ENCODE results near the gene CAMTA1. TPM values are rescaled to one million over a fixed set of nuclear protein-coding genes. Genes with fewer than 3 reads are reported as not detected.

Gene CAMTA1
- total and polyA plus RNA-seq, 12 donors: 123 to 265 (median 142) TPM

DNA sequence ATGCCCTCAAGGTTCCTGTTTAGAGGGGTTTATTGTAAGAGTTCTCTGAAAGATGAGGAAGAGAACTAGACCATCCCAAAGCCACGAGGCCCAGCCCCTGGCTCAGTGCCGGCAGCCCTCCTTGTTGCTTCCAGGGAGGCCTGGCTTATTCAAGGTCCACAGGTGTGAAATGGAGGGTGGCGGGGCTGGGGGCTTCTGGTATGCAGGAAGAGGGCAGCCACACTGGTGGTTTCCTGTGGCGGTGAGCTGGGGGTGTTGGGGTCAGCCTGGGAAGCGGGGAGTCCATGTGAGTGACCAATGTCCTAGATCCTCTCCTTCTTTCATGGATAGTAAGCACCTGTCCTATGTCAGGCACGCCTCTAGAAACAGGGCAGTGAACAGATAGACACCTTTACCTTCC lies 138.2 kb downstream of the CAMTA1 start:
- H3K27ac ChIP-seq: no peak overlapping the region
- H3K4me3 ChIP-seq: no peak overlapping the region
- no peaks in the 10 kb centered on the region for H3K36me3 ChIP-seq
- DNase-seq (no peak), ATAC-seq (no peak)
- TF ChIP-seq, protein P1, sequence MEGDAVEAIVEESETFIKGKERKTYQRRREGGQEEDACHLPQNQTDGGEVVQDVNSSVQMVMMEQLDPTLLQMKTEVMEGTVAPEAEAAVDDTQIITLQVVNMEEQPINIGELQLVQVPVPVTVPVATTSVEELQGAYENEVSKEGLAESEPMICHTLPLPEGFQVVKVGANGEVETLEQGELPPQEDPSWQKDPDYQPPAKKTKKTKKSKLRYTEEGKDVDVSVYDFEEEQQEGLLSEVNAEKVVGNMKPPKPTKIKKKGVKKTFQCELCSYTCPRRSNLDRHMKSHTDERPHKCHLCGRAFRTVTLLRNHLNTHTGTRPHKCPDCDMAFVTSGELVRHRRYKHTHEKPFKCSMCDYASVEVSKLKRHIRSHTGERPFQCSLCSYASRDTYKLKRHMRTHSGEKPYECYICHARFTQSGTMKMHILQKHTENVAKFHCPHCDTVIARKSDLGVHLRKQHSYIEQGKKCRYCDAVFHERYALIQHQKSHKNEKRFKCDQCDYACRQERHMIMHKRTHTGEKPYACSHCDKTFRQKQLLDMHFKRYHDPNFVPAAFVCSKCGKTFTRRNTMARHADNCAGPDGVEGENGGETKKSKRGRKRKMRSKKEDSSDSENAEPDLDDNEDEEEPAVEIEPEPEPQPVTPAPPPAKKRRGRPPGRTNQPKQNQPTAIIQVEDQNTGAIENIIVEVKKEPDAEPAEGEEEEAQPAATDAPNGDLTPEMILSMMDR (IDR thresholded peaks at IDR 0.05): no peak
- peaks cover 0 to 3% (median 0%) of the 10 kb centered on the region in 11 donors for H3K9me3 ChIP-seq
- peaks cover 5 to 38% (median 17%) of the 10 kb centered on the region in 9 donors for H3K4me1 ChIP-seq
- no peaks in the 10 kb centered on the region for H3K27me3 ChIP-seq
- intact Hi-C loops (cut with DNase I): no loop called here
- 90 to 94% methylated on average over 6 of the region's 6 CpGs for WGBS, 2 donors

DNA sequence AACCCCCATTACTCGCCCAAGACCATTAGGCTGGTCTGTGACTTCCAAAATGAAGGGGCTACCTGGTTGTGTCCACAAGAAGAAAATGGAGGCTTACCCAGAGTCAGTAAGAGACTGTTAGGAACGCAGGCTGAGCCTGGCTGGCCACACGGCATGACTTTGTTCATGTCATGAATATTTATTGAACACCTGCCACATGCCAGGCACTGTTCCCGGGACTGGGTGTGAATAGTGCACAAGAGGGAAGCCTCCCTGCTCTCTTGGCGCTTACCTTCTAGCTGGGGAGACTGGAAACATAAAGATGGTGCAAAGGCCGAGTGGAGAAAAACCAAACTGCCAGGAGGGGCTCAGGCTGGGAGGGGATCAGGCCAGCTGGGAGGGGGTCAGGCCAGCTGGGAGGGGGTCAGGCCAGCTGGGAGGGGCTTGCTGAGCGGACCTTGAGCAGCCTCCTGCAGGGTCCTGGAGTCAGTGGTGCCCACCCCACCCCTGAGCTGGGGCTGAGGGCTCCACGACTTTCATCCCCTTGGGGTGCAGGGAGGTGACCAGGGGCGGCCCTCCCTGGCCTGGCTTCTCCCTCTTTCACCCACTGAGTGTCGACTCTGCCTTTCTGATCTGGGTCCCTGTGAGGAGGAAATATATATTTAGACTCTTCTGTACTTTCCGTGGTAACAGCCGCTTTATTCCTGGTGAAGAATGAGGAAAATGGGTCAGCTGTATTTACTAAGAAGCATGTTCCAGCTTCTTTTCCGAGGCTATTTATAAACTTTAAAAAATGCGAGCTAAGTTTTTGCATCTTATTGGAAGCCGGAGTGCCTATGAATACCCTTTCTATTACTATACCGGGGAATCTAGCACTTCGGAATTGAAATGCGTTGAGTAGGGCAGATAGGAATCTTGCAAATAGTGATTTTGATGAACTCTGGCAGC lies 139.0 kb downstream of the CAMTA1 start:
- DNase-seq (no peak), ATAC-seq (peak in 4 of 8 donors; percentile 16 to 52 (median 30))
- intact Hi-C loops (cut with DNase I): no loop called here
- Histone ChIP-seq H3K9me3 (peaks cover 0 to 3% (median 0%) of the 10 kb centered on the region in 11 donors), H3K4me3 (no peak overlapping the region), H3K27me3 (no peaks in the 10 kb centered on the region), H3K27ac (peak overlapping the region in 1 of 10 donors; percentile 31), H3K36me3 (no peaks in the 10 kb centered on the region), H3K4me1 (peaks cover 5 to 38% (median 17%) of the 10 kb centered on the region in 9 donors)
- TF ChIP-seq, protein P1 (IDR thresholded peaks at IDR 0.05): no peak
- WGBS, 2 donors: 50 to 53% methylated on average over 18 of the region's 18 CpGs

GRCh38 chr1:6924891-6925290 lies 139.6 kb downstream of the CAMTA1 start:
- peaks cover 0 to 3% (median 0%) of the 10 kb centered on the region in 11 donors for H3K9me3 ChIP-seq
- peak overlapping the region in 1 of 10 donors; percentile 31 for H3K27ac ChIP-seq
- ATAC-seq (peak in 4 of 8 donors; percentile 7 to 36 (median 30)), DNase-seq (no peak)
- H3K4me3 ChIP-seq: no peak overlapping the region
- 57 to 61% methylated on average over 4 of the region's 4 CpGs for WGBS, 2 donors
- intact Hi-C loops (cut with DNase I): no loop called here
- TF ChIP-seq, protein P1 (IDR thresholded peaks at IDR 0.05): no peak
- no peaks in the 10 kb centered on the region for H3K36me3 ChIP-seq
- peaks cover 5 to 38% (median 17%) of the 10 kb centered on the region in 9 donors for H3K4me1 ChIP-seq
- no peaks in the 10 kb centered on the region for H3K27me3 ChIP-seq

DNA sequence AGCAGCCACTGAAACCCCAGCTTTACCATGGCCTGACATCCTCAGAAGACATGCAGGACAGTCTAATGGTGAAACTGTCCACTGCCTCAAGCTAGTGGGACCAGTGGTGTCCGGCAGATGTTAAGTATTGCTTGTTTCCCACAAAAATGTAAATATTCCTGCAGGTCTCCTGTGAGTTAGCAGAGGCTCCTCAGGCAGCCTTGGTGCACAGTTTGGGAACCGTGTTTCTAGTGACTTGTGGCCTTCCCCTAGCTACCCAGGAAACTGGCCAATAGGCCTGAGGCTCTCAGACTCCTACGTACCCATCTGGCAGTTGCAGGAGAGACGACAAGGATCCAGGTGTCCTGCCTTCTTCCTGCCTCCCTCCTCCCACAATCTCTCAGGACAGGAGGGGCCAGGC lies 142.4 kb downstream of the CAMTA1 start:
- Histone ChIP-seq H3K36me3 (no peaks in the 10 kb centered on the region), H3K4me3 (no peak overlapping the region), H3K27me3 (peaks cover 0 to under 1% (median 0%) of the 10 kb centered on the region in 7 donors), H3K4me1 (peaks cover 0 to 32% (median 13%) of the 10 kb centered on the region in 9 donors), H3K9me3 (no peaks in the 10 kb centered on the region), H3K27ac (no peak overlapping the region)
- 66 to 67% methylated on average over 4 of the region's 4 CpGs for WGBS, 2 donors
- TF ChIP-seq, protein P1 (IDR thresholded peaks at IDR 0.05): no peak
- ATAC-seq (no peak), DNase-seq (no peak)
- intact Hi-C loops (cut with DNase I): no loop called here
